Natural killer cell (primary cell): ENCODE data around the gene ROPN1B. TPM values are rescaled to one million over a fixed set of nuclear protein-coding genes. Genes with fewer than 3 reads are reported as not detected.

Experiments used
- ATAC-seq, 3 donors: fragments of 150-1000 bp in 2 of 3; fragments of 200-7000 bp in 1 of 3; cut with Tn5 transposase; 1 replicate in 1 of 3; 2 replicates in 2 of 3; pipeline ENCODE4 v1.10.0; 2021; ENCODE audit warnings: mild to moderate bottlenecking in 2 of 3, moderate library complexity in 2 of 3
- DNase-seq, 2 donors: peaks; one replicate each; pipeline versions ENCODE4 v3.0.0 to v3.0.0-alpha.2; 2013 to 2021; ENCODE audit warnings: mixed read lengths in 1 of 2
- H3K27ac ChIP-seq: one replicate; pipeline ENCODE4 v1.5.1; 2013; ENCODE audit warnings: mild to moderate bottlenecking, low read length
- H3K27me3 ChIP-seq: one replicate; pipeline ENCODE4 v1.6.1; 2013; ENCODE audit warnings: low read length; ENCODE audit not compliant: control insufficient read depth, insufficient read depth
- H3K36me3 ChIP-seq: one replicate; pipeline ENCODE4 v1.6.1; 2013; ENCODE audit warnings: low read length; ENCODE audit not compliant: control insufficient read depth, insufficient read depth
- H3K4me1 ChIP-seq: one replicate; pipeline ENCODE4 v1.6.1; 2013; ENCODE audit warnings: low read length; ENCODE audit not compliant: control insufficient read depth, insufficient read depth
- H3K4me3 ChIP-seq: one replicate; pipeline ENCODE4 v1.5.1; 2013; ENCODE audit warnings: low read length
- H3K9me3 ChIP-seq: one replicate; pipeline ENCODE4 v1.6.1; 2013; ENCODE audit warnings: low read length; ENCODE audit not compliant: control insufficient read depth, insufficient read depth
- H3K27ac Mint-ChIP-seq, 2 donors: one replicate each; pipeline ENCODE4 v1.8.0; 2022; ENCODE audit warnings: mild to moderate bottlenecking in 2 of 2, mixed read lengths in 2 of 2, moderate library complexity in 1 of 2
- H3K27me3 Mint-ChIP-seq, 2 donors: one replicate each; pipeline ENCODE4 v1.8.0; 2022; ENCODE audit warnings: low read depth in 2 of 2, mixed read lengths in 2 of 2
- H3K36me3 Mint-ChIP-seq: one replicate; pipeline ENCODE4 v1.8.0; 2022; ENCODE audit warnings: mixed read lengths
- H3K4me1 Mint-ChIP-seq, 2 donors: one replicate each; pipeline ENCODE4 v1.8.0; 2022; ENCODE audit warnings: mixed read lengths in 2 of 2
- H3K4me3 Mint-ChIP-seq: one replicate; pipeline ENCODE4 v1.8.0; 2022; ENCODE audit warnings: mild to moderate bottlenecking, moderate library complexity, mixed read lengths
- H3K9me3 Mint-ChIP-seq, 2 donors: one replicate each; pipeline ENCODE4 v1.8.0; 2022; ENCODE audit warnings: mixed read lengths in 2 of 2
- WGBS: methylation state at CpG from one replicate; pipeline ENCODE4 v1.1.7; 2013; ENCODE audit warnings: missing lambda C conversion rate; ENCODE audit not compliant: insufficient coverage; 5-methylcytosine and 5-hydroxymethylcytosine counted together
- intact Hi-C: fragments of 100-400 bp; cut with micrococcal nuclease; formaldehyde crosslinking; loops from one replicate; pipeline ENCODE4 v1.14.2; 2022
- total RNA-seq, 4 donors: library from RNA; stranded (reverse); fragments of 120-200 nt in 1 of 4; gene quantifications; one replicate each; pipeline versions ENCODE4 v1.2.3 to v1.2.4, GENCODE V29; 2013 to 2022
- TF ChIP-seq, protein P1 (sequence below): fragments of 200-600 bp; IDR thresholded peaks from one replicate; pipeline ENCODE4 v1.8.0; 2022; ENCODE audit warnings: antibody characterized with exemption

The ROPN1B gene
- total RNA-seq, 3 donors from 2014 or later (not counting 1 experiment from before 2014, with no cell fraction given): not detected

DNA sequence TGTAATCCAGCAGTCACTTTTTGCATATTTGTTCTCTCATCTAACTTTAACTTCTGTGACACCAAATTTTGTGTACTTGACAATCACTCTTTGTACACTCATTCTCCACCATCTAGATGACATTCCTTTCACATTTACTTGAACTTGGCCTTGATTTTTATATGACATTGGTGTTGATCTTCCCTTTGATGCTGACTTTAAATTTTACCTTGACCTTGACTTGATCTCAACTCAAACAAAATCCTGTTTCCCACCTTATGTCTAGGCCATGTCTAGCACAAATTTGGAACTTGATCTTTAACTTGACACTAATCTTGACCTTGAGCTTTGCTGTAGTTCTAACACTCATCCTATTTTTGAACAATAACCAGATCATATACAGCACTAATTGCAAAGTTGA lies 33.2 kb downstream of the ROPN1B start:
- intact Hi-C loops: no loop called here
- H3K4me3 ChIP-seq: no peak overlapping the region
- ATAC-seq (no peak), DNase-seq (no peak)
- peaks cover 15 to 19% of the 10 kb centered on the region in 2 donors for H3K9me3 Mint-ChIP-seq
- H3K36me3 Mint-ChIP-seq: peaks cover 22% of the 10 kb centered on the region
- H3K27me3 ChIP-seq: no peaks in the 10 kb centered on the region
- H3K27ac ChIP-seq: no peak overlapping the region
- H3K4me1 Mint-ChIP-seq: no peaks in the 10 kb centered on the region
- peaks cover 0 to 20% of the 10 kb centered on the region in 2 donors for H3K27me3 Mint-ChIP-seq
- peaks cover 14% of the 10 kb centered on the region for H3K36me3 ChIP-seq
- H3K9me3 ChIP-seq: peaks cover 4% of the 10 kb centered on the region
- no peak overlapping the region for H3K4me3 Mint-ChIP-seq
- H3K4me1 ChIP-seq: no peaks in the 10 kb centered on the region
- no peak overlapping the region for H3K27ac Mint-ChIP-seq
- TF ChIP-seq, protein P1, sequence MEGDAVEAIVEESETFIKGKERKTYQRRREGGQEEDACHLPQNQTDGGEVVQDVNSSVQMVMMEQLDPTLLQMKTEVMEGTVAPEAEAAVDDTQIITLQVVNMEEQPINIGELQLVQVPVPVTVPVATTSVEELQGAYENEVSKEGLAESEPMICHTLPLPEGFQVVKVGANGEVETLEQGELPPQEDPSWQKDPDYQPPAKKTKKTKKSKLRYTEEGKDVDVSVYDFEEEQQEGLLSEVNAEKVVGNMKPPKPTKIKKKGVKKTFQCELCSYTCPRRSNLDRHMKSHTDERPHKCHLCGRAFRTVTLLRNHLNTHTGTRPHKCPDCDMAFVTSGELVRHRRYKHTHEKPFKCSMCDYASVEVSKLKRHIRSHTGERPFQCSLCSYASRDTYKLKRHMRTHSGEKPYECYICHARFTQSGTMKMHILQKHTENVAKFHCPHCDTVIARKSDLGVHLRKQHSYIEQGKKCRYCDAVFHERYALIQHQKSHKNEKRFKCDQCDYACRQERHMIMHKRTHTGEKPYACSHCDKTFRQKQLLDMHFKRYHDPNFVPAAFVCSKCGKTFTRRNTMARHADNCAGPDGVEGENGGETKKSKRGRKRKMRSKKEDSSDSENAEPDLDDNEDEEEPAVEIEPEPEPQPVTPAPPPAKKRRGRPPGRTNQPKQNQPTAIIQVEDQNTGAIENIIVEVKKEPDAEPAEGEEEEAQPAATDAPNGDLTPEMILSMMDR: no peak

DNA sequence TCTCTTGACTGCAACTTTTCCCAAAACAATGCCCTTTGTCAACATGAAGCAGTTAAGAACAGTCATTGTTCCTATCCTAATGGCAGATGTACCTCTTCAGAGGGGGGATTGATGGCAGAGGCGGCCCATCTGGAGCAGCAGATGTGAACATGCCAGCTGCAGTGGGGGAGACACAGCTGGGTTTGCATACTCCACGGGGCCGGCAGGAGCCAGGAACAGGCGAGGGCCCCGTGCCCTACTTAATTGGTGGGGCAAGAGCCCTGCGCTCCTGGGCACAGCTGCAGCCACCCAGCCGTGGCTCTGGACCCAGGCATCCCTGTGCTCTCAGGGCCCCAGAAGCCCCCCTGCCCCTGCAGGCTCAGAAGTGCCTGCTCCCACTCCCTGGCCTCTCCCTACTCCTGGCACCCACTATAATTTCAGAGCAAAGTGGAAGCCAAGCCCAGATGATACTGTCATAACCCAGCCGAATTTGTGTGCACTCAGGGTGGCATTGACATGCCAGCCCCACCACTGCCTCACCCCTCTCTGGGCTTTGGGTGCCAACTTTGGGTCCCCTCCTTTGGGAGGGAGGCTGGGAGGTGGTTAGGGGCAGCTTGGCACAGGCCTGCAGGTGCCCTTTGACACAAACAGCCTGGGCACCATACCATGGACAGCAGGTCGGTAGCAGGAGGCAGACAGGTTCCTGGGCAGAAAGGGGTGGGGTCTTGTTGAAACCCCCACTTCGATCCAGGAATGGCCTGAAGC lies 34.6 kb downstream of the ROPN1B start:
- Mint-ChIP-seq H3K27ac (no peak overlapping the region), H3K27me3 (peaks cover 0 to 11% of the 10 kb centered on the region in 2 donors), H3K4me1 (no peaks in the 10 kb centered on the region), H3K9me3 (peaks cover 12 to 13% of the 10 kb centered on the region in 2 donors), H3K36me3 (peaks cover 19% of the 10 kb centered on the region), H3K4me3 (no peak overlapping the region)
- no peak for ATAC-seq
- TF ChIP-seq, protein P1: no peak
- WGBS: 93% methylated on average over 10 of the region's 10 CpGs
- Histone ChIP-seq H3K36me3 (peaks cover 20% of the 10 kb centered on the region), H3K27ac (no peak overlapping the region), H3K4me3 (no peak overlapping the region), H3K27me3 (no peaks in the 10 kb centered on the region), H3K9me3 (peaks cover 4% of the 10 kb centered on the region), H3K4me1 (no peaks in the 10 kb centered on the region)
- no peak for DNase-seq
- intact Hi-C loops: no loop called here

- Mint-ChIP-seq H3K36me3 (peaks cover 13% of the 10 kb centered on the region), H3K27ac (no peak overlapping the region), H3K9me3 (peaks cover 11 to 13% of the 10 kb centered on the region in 2 donors), H3K27me3 (peaks cover 0 to 5% of the 10 kb centered on the region in 2 donors), H3K4me1 (no peaks in the 10 kb centered on the region), H3K4me3 (no peak overlapping the region)
- peaks cover 4% of the 10 kb centered on the region for H3K9me3 ChIP-seq
- H3K27me3 ChIP-seq: no peaks in the 10 kb centered on the region
- intact Hi-C loops: no loop called here
- H3K4me1 ChIP-seq: no peaks in the 10 kb centered on the region
- peaks cover 22% of the 10 kb centered on the region for H3K36me3 ChIP-seq
- TF ChIP-seq, protein P1: no peak
- ATAC-seq (no peak), DNase-seq (no peak)
- no peak overlapping the region for H3K4me3 ChIP-seq
- 97% methylated on average over 6 of the region's 6 CpGs for WGBS
- no peak overlapping the region for H3K27ac ChIP-seq
These were observed 35.2 kb downstream of the ROPN1B start for GRCh38 chr3:126004217-126004616.

DNA sequence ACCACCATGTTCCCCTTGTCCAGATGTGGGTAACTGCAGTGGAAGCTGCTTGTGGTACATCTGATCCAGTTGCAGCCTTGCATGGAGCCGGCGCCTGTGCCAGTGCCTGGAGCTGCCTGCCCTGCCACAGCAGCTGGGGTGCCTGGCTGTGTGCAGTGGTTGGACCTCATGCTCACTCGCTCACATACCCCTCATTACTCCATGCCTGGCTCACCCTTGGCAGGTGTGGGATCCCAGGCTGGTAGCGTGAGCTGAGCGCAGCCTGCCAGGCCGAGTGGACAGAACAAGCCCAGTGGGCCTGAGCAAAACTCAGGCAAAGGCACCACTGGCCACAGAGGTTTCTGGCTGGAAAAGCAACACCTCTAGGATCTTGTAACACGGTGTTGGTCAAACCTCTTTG lies 35.7 kb downstream of the ROPN1B start:
- Histone ChIP-seq H3K4me3 (no peak overlapping the region), H3K36me3 (peaks cover 22% of the 10 kb centered on the region), H3K4me1 (no peaks in the 10 kb centered on the region), H3K9me3 (peaks cover 4% of the 10 kb centered on the region), H3K27ac (no peak overlapping the region), H3K27me3 (no peaks in the 10 kb centered on the region)
- H3K4me1 Mint-ChIP-seq: no peaks in the 10 kb centered on the region
- peaks cover 8% of the 10 kb centered on the region for H3K36me3 Mint-ChIP-seq
- intact Hi-C loops: no loop called here
- ATAC-seq (no peak), DNase-seq (no peak)
- no peak overlapping the region for H3K27ac Mint-ChIP-seq
- WGBS: 96% methylated on average over 7 of the region's 7 CpGs
- no peak overlapping the region for H3K4me3 Mint-ChIP-seq
- TF ChIP-seq, protein P1: no peak
- H3K27me3 Mint-ChIP-seq: no peaks in the 10 kb centered on the region
- peaks cover 8% of the 10 kb centered on the region in 2 donors for H3K9me3 Mint-ChIP-seq
